Activated CD4-positive, alpha-beta T cell treated with anti-CD3 and anti-CD28 coated beads, Interleukin-2, amount 50 U/mL, for 24 hours (primary cell): Measurements from ENCODE around the gene BMF.
"Not testable (repeated sequence)": the region's sequence is repeated elsewhere in the genome, so short reads cannot be mapped to it uniquely, and the experiment has no call there.

Source experiments
- DNase-seq, 2 donors: peaks; one replicate each; pipeline ENCODE4 v3.0.0-alpha.2; 2020; ENCODE audit warnings: low read depth in 1 of 2, low spot score in 1 of 2

BMF gene

GRCh38 chr15:40088929-40089755 is 19.5 kb downstream of the BMF start:
- DNase-seq, result no peak

GRCh38 chr15:40087991-40088928 is 20.4 kb downstream of the BMF start:
- DNase-seq, result no peak

GRCh38 chr15:40087068-40087810 is 21.4 kb downstream of the BMF start:
- no peak for DNase-seq

- no peak for DNase-seq
These were observed 23.4 kb downstream of the BMF start for GRCh38 chr15:40085266-40085665.

- no peak for DNase-seq
These were observed 24.0 kb downstream of the BMF start for GRCh38 chr15:40084650-40085049.

- DNase-seq, result no peak
These were observed 26.3 kb downstream of the BMF start for GRCh38 chr15:40082195-40082883.

- DNase-seq, result no peak
These were observed 26.9 kb downstream of the BMF start for GRCh38 chr15:40081691-40082194.

- no peak for DNase-seq
These were observed 27.8 kb downstream of the BMF start for GRCh38 chr15:40080847-40081246.

GRCh38 chr15:40080104-40080503 is 28.6 kb downstream of the BMF start:
- DNase-seq, result no peak

GRCh38 chr15:40079456-40079855 is 29.2 kb downstream of the BMF start:
- DNase-seq, result no peak

- no peak for DNase-seq
These were observed 33.2 kb downstream of the BMF start for GRCh38 chr15:40075298-40076044.

GRCh38 chr15:40074656-40075055 is 34.0 kb downstream of the BMF start:
- DNase-seq, result not testable (repeated sequence)

- DNase-seq, result not testable (repeated sequence)
These were observed 34.8 kb downstream of the BMF start for GRCh38 chr15:40073716-40074490.

- no peak for DNase-seq
These were observed 36.3 kb downstream of the BMF start for GRCh38 chr15:40072216-40072990.

- DNase-seq, result no peak
These were observed 38.0 kb downstream of the BMF start for GRCh38 chr15:40070608-40071218.

- DNase-seq, result no peak
These were observed 38.5 kb downstream of the BMF start for GRCh38 chr15:40070166-40070557.

- DNase-seq, result no peak
These were observed 39.2 kb downstream of the BMF start for GRCh38 chr15:40069178-40070165.
